ENCODE data around the gene TSPAN18. TPM values are rescaled to one million over a fixed set of nuclear protein-coding genes. Genes with fewer than 3 reads are reported as not detected.

The TSPAN18 gene
- total and polyA plus RNA-seq, 8 donors = 0.69 to 2.7 (median 1.5) TPM

- H3K27ac ChIP-seq = no peak overlapping the region
- intact Hi-C loops (cut with DNase I) = no loop called here
- H3K36me3 ChIP-seq = no peaks in the 10 kb centered on the region
- no peaks in the 10 kb centered on the region for H3K27me3 ChIP-seq
- no peak for TF ChIP-seq CTCF (IDR thresholded peaks at IDR 0.05)
- H3K9me3 ChIP-seq = no peaks in the 10 kb centered on the region
- DNase-seq (no peak), ATAC-seq (no peak), FAIRE-seq (no peak)
- 63 to 80% methylated on average over 5 of the region's 5 CpGs for WGBS, 2 donors
- H3K4me3 ChIP-seq = no peak overlapping the region
- no peaks in the 10 kb centered on the region for H3K4me1 ChIP-seq
Observed at GRCh38 chr11:44901786-44902185, 175.0 kb downstream of the TSPAN18 start.

- Histone ChIP-seq H3K36me3 (no peaks in the 10 kb centered on the region), H3K27ac (no peak overlapping the region), H3K27me3 (no peaks in the 10 kb centered on the region), H3K9me3 (no peaks in the 10 kb centered on the region), H3K4me1 (no peaks in the 10 kb centered on the region), H3K4me3 (no peak overlapping the region)
- no peak for DNase-seq
- no peak for FAIRE-seq
- intact Hi-C loops (cut with DNase I) = no loop called here
- 67 to 69% methylated on average over 7 of the region's 7 CpGs for WGBS, 2 donors
- no peak for TF ChIP-seq CTCF (IDR thresholded peaks at IDR 0.05)
- no peak for ATAC-seq
Observed at GRCh38 chr11:44903035-44903434, 176.3 kb downstream of the TSPAN18 start.

GRCh38 chr11:44903518-44903917 lies 176.8 kb downstream of the TSPAN18 start:
- ATAC-seq = no peak
- H3K4me3 ChIP-seq = no peak overlapping the region
- no peak for TF ChIP-seq CTCF (IDR thresholded peaks at IDR 0.05)
- H3K36me3 ChIP-seq = no peaks in the 10 kb centered on the region
- no peaks in the 10 kb centered on the region for H3K27me3 ChIP-seq
- WGBS, 2 donors = 66 to 76% methylated on average over 3 of the region's 3 CpGs
- no peak for FAIRE-seq
- DNase-seq = no peak
- H3K9me3 ChIP-seq = no peaks in the 10 kb centered on the region
- H3K4me1 ChIP-seq = no peaks in the 10 kb centered on the region
- intact Hi-C loops (cut with DNase I) = no loop called here
- no peak overlapping the region for H3K27ac ChIP-seq

- FAIRE-seq = no peak
- no peak for TF ChIP-seq CTCF (IDR thresholded peaks at IDR 0.05)
Observed at GRCh38 chr11:44904261-44905020, 177.7 kb downstream of the TSPAN18 start.

GRCh38 chr11:44905131-44905866 lies 178.5 kb downstream of the TSPAN18 start:
- Histone ChIP-seq H3K36me3 (no peaks in the 10 kb centered on the region), H3K4me3 (no peak overlapping the region), H3K4me1 (no peaks in the 10 kb centered on the region), H3K27me3 (no peaks in the 10 kb centered on the region), H3K9me3 (no peaks in the 10 kb centered on the region), H3K27ac (no peak overlapping the region)
- ATAC-seq = no peak
- FAIRE-seq = no peak
- intact Hi-C loops (cut with DNase I) = no loop called here
- no peak for DNase-seq
- TF ChIP-seq CTCF (IDR thresholded peaks at IDR 0.05) = no peak
- 57 to 62% methylated on average over 9 of the region's 9 CpGs for WGBS, 2 donors

More at GRCh38 chr11:44904261-44905020, 177.7 kb downstream of the TSPAN18 start:
- ATAC-seq (no peak), DNase-seq (no peak)
- intact Hi-C loops (cut with DNase I) = no loop called here
- no peaks in the 10 kb centered on the region for H3K9me3 ChIP-seq
- no peaks in the 10 kb centered on the region for H3K27me3 ChIP-seq
- no peaks in the 10 kb centered on the region for H3K4me1 ChIP-seq
- no peak overlapping the region for H3K4me3 ChIP-seq
- no peaks in the 10 kb centered on the region for H3K36me3 ChIP-seq
- 66 to 72% methylated on average over 12 of the region's 12 CpGs for WGBS, 2 donors
- no peak overlapping the region for H3K27ac ChIP-seq

Data from pancreas (tissue), 10 donors.